ENCODE results near the gene LTBP3.

LTBP3 gene

DNA sequence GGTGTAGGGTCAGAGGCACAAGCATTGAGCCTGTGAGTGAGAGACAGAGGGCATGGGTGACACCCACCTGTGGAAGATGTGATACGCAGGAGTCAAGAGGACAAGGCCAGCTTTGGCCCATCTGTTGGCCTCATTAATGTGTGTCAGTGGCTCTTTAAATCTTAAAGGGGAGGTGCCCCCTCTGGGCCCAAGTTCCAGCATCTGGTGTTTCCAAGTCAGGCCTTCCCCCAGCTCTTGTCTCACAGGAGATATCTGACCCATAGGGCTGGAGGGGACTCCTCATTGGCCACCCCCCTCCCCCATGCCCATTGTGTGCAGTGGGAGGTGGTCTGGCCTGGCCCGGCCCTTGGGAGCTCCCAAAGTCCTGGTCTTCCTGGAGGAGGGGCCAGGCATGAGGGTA lies 28.5 kb upstream of the LTBP3 start:
- no peak overlapping the region for H3K9ac ChIP-seq (ENCODE audit: low read depth, low read length, poor library complexity, severe bottlenecking)
- TF ChIP-seq EZH2phosphoT487 (IDR thresholded peaks at IDR 0.05; ENCODE audit: borderline replicate concordance), result no peak
- TF ChIP-seq, protein P1, sequence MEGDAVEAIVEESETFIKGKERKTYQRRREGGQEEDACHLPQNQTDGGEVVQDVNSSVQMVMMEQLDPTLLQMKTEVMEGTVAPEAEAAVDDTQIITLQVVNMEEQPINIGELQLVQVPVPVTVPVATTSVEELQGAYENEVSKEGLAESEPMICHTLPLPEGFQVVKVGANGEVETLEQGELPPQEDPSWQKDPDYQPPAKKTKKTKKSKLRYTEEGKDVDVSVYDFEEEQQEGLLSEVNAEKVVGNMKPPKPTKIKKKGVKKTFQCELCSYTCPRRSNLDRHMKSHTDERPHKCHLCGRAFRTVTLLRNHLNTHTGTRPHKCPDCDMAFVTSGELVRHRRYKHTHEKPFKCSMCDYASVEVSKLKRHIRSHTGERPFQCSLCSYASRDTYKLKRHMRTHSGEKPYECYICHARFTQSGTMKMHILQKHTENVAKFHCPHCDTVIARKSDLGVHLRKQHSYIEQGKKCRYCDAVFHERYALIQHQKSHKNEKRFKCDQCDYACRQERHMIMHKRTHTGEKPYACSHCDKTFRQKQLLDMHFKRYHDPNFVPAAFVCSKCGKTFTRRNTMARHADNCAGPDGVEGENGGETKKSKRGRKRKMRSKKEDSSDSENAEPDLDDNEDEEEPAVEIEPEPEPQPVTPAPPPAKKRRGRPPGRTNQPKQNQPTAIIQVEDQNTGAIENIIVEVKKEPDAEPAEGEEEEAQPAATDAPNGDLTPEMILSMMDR (conservative IDR thresholded peaks at IDR 0.05; ENCODE audit: low read length), result no peak
- no peaks in the 10 kb centered on the region for H3F3A ChIP-seq (ENCODE audit: low read depth)
- H3K79me2 ChIP-seq (ENCODE audit: insufficient read depth, low read length), result no peaks in the 10 kb centered on the region
- no peak overlapping the region for H3K4me3 ChIP-seq (ENCODE audit: low read length, poor library complexity, severe bottlenecking)
- no peak overlapping the region for H2AFZ ChIP-seq (ENCODE audit: low read length)
- no peaks in the 10 kb centered on the region for H3K9me2 ChIP-seq (replicated peaks; ENCODE audit: low read depth, low read length)
- H4K20me1 ChIP-seq (ENCODE audit: insufficient read depth, low read length, poor library complexity, severe bottlenecking), result peaks cover 2% of the 10 kb centered on the region
- no peaks in the 10 kb centered on the region for H3K9me3 ChIP-seq (ENCODE audit: insufficient read depth, low read depth, low read length)
- H3K4me2 ChIP-seq (ENCODE audit: low read depth, low read length, poor library complexity, severe bottlenecking), result no peak overlapping the region
- H3K4me1 ChIP-seq (ENCODE audit: insufficient read depth, low read length, poor library complexity, severe bottlenecking), result peaks cover 20% of the 10 kb centered on the region
- H3K36me3 ChIP-seq (ENCODE audit: insufficient read depth, low read length), result no peaks in the 10 kb centered on the region
- no peaks in the 10 kb centered on the region for H3K27me3 ChIP-seq (ENCODE audit: insufficient read depth, low read length, poor library complexity, severe bottlenecking)

DNA sequence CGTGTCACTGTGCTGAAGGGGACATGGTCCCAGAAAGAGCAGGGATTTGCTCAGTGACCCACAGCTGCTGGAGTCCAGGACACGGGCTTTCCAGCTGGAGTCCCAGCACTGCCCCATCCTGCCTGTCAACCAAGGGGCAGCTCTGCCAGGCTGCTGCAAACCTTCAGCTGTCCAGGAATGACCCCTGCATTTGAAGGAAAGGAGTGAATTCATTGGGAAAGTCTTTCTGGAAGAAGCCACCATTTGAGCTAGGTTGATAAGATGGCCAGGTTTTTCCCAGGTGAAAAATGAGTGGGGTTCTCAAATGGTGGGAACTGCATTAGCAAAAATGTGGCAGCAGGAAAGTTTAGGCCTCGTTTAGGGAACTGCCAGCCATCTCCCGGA lies 28.1 kb upstream of the LTBP3 start:
- H3K4me1 ChIP-seq (ENCODE audit: insufficient read depth, low read length, poor library complexity, severe bottlenecking), result peaks cover 20% of the 10 kb centered on the region
- H3K4me2 ChIP-seq (ENCODE audit: low read depth, low read length, poor library complexity, severe bottlenecking), result no peak overlapping the region
- no peaks in the 10 kb centered on the region for H3F3A ChIP-seq (ENCODE audit: low read depth)
- no peaks in the 10 kb centered on the region for H3K79me2 ChIP-seq (ENCODE audit: insufficient read depth, low read length)
- no peak overlapping the region for H2AFZ ChIP-seq (ENCODE audit: low read length)
- no peak overlapping the region for H3K9ac ChIP-seq (ENCODE audit: low read depth, low read length, poor library complexity, severe bottlenecking)
- TF ChIP-seq, protein P1 (conservative IDR thresholded peaks at IDR 0.05; ENCODE audit: low read length), result no peak
- TF ChIP-seq EZH2phosphoT487 (IDR thresholded peaks at IDR 0.05; ENCODE audit: borderline replicate concordance), result no peak
- H3K9me2 ChIP-seq (replicated peaks; ENCODE audit: low read depth, low read length), result no peaks in the 10 kb centered on the region
- H4K20me1 ChIP-seq (ENCODE audit: insufficient read depth, low read length, poor library complexity, severe bottlenecking), result peaks cover 2% of the 10 kb centered on the region
- no peaks in the 10 kb centered on the region for H3K27me3 ChIP-seq (ENCODE audit: insufficient read depth, low read length, poor library complexity, severe bottlenecking)
- H3K4me3 ChIP-seq (ENCODE audit: low read length, poor library complexity, severe bottlenecking), result no peak overlapping the region
- no peaks in the 10 kb centered on the region for H3K36me3 ChIP-seq (ENCODE audit: insufficient read depth, low read length)
- H3K9me3 ChIP-seq (ENCODE audit: insufficient read depth, low read depth, low read length), result no peaks in the 10 kb centered on the region

DNA sequence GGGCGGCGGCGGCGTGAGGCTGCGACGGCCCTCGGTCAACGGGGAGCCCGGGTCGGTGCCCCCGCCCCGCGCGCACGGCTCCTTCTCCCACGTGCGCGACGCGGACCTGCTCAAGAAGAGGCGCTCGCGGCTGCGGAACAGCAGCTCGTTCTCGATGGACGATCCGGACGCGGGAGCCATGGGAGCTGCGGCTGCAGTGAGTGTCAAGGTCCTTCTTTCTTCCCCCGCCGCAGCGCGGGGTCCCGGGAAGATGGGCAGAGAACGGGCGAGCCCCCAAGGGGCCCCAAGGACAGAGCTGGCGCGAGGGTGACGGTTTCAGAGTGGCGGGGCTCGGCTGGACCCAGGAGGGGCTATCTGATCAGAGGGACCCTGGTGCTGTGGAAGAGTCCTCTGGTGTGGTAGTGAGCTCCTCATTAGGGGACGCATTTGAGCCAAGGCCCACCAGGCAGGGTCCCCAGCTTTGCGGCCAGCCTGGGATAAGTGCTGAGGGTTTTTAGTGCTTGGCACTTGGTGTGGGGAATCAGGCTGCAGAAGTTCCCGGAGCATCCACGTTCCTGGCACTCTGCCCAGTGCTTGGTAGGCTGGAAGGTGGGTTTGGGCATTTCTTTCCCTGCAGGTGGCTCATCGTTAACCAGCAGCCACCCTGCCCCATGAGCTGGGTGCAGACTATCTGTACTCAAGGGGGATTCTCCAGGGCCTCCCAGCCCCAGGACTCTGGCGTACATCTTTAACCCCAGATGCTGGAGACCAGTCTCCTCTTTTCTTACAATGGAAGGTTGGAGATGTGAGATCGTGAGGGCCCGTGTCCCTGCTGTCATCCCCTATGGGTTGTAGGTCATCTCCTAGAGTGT lies 27.5 kb upstream of the LTBP3 start:
- Histone ChIP-seq H3K4me1 (ENCODE audit: insufficient read depth, low read length, poor library complexity, severe bottlenecking) (peaks cover 20% of the 10 kb centered on the region), H3K79me2 (ENCODE audit: insufficient read depth, low read length) (no peaks in the 10 kb centered on the region), H4K20me1 (ENCODE audit: insufficient read depth, low read length, poor library complexity, severe bottlenecking) (peaks cover 2% of the 10 kb centered on the region), H3K9ac (ENCODE audit: low read depth, low read length, poor library complexity, severe bottlenecking) (no peak overlapping the region), H3K36me3 (ENCODE audit: insufficient read depth, low read length) (no peaks in the 10 kb centered on the region), H3K4me2 (ENCODE audit: low read depth, low read length, poor library complexity, severe bottlenecking) (no peak overlapping the region), H3K4me3 (ENCODE audit: low read length, poor library complexity, severe bottlenecking) (no peak overlapping the region), H3K9me3 (ENCODE audit: insufficient read depth, low read depth, low read length) (no peaks in the 10 kb centered on the region), H3F3A (ENCODE audit: low read depth) (no peaks in the 10 kb centered on the region), H3K27me3 (ENCODE audit: insufficient read depth, low read length, poor library complexity, severe bottlenecking) (no peaks in the 10 kb centered on the region), H2AFZ (ENCODE audit: low read length) (no peak overlapping the region), H3K9me2 (replicated peaks; ENCODE audit: low read depth, low read length) (no peaks in the 10 kb centered on the region)
- TF ChIP-seq, protein P1 (conservative IDR thresholded peaks at IDR 0.05; ENCODE audit: low read length), result no peak
- TF ChIP-seq EZH2phosphoT487 (IDR thresholded peaks at IDR 0.05; ENCODE audit: borderline replicate concordance), result no peak
